SU-DHL-6 (cell line): ENCODE results near the gene STKLD1.
A peak's percentile ranks its signal among the peaks of the same experiment; 100 is the strongest.

Source experiments
- H2AFZ ChIP-seq: fragments of 200-600 bp; sonication (generic); 2 replicates; pipeline ENCODE4 v1.6.1; 2014; ENCODE audit warnings: low read depth, mild to moderate bottlenecking, moderate library complexity, mixed read lengths, antibody characterized with exemption, low read length; ENCODE audit not compliant: severe bottlenecking
- H3F3A ChIP-seq: fragments of 200-600 bp; shearing (Covaris generic); 2 replicates; pipeline ENCODE4 v1.6.0; 2016; ENCODE audit warnings: antibody characterized with exemption, mild to moderate bottlenecking; ENCODE audit not compliant: insufficient read depth
- H3K27ac ChIP-seq: fragments of 200-600 bp; sonication (generic); 2 replicates; pipeline ENCODE4 v1.5.1; 2016; ENCODE audit warnings: low read depth, mild to moderate bottlenecking, low read length, moderate library complexity, mixed read lengths
- H3K27me3 ChIP-seq: fragments of 200-600 bp; sonication (generic), shearing (Covaris generic); 2 replicates; pipeline ENCODE4 v1.6.0; 2014; ENCODE audit warnings: mild to moderate bottlenecking, low read length
- H3K36me3 ChIP-seq: fragments of 200-600 bp; sonication (generic); 2 replicates; pipeline ENCODE4 v1.6.1; 2014; ENCODE audit warnings: mild to moderate bottlenecking, low read length, mixed read lengths
- H3K4me2 ChIP-seq: fragments of 300-600, 200-600 bp; shearing (Covaris generic), sonication (generic); 2 replicates; pipeline ENCODE4 v1.6.0; 2014; ENCODE audit warnings: low read length, low read depth, mild to moderate bottlenecking; ENCODE audit not compliant: poor library complexity, severe bottlenecking
- H3K4me3 ChIP-seq: fragments of 200-600 bp; sonication (generic); 2 replicates; pipeline ENCODE4 v1.5.1; 2014; ENCODE audit warnings: antibody characterized with exemption, low read length, mild to moderate bottlenecking, mixed read lengths; ENCODE audit not compliant: insufficient read depth, poor library complexity, severe bottlenecking
- H3K79me2 ChIP-seq: fragments of 200-600 bp; sonication (generic); 2 replicates; pipeline ENCODE4 v1.6.1; 2014; ENCODE audit warnings: mild to moderate bottlenecking, low read length, moderate library complexity; ENCODE audit not compliant: insufficient read depth
- H3K9ac ChIP-seq: fragments of 200-600 bp; sonication (generic); 2 replicates; pipeline ENCODE4 v1.7.0; 2014; ENCODE audit warnings: mild to moderate bottlenecking, low read length
- H3K9me2 ChIP-seq: fragments of 200-600 bp; sonication (generic); replicated peaks from 2 replicates; pipeline ENCODE4 v1.6.1; 2014; ENCODE audit warnings: low read length; ENCODE audit not compliant: insufficient read depth
- H3K9me3 ChIP-seq: fragments of 200-600 bp; sonication (generic); 2 replicates; pipeline ENCODE4 v1.6.1; 2014; ENCODE audit warnings: low read length, mixed read lengths; ENCODE audit not compliant: insufficient read depth
- H4K20me1 ChIP-seq: fragments of 200-600 bp; sonication (generic); 2 replicates; pipeline ENCODE4 v1.6.1; 2014; ENCODE audit warnings: low read depth, mild to moderate bottlenecking, antibody characterized with exemption, low read length, moderate library complexity, mixed read lengths
- CTCF ChIP-seq: fragments of 200-600 bp; sonication (generic); IDR thresholded peaks from one replicate; pipeline ENCODE4 v1.5.1; 2017; ENCODE audit warnings: antibody characterized with exemption, mild to moderate bottlenecking, low read length, moderate library complexity; ENCODE audit not compliant: insufficient read depth, poor library complexity, severe bottlenecking
- EZH2phosphoT487 ChIP-seq: fragments of 200-600 bp; sonication (generic), shearing (Covaris generic); conservative IDR thresholded peaks from 2 replicates; pipeline ENCODE4 v1.6.1; 2018; ENCODE audit warnings: mild to moderate bottlenecking, antibody characterized with exemption, low read length, moderate library complexity, mixed read lengths

STKLD1 gene

GRCh38 chr9:133354766-133355165 is 21.4 kb upstream of the STKLD1 start:
- Histone ChIP-seq H3K27ac (no peak overlapping the region), H3K36me3 (peaks cover 22% of the 10 kb centered on the region), H3K4me3 (no peak overlapping the region), H3F3A (peaks cover 50% of the 10 kb centered on the region), H3K9ac (no peak overlapping the region), H4K20me1 (no peaks in the 10 kb centered on the region; the same call in 1 of the 2 replicates), H3K79me2 (peaks cover 13% of the 10 kb centered on the region; the same call in 1 of the 2 replicates), H2AFZ (no peak overlapping the region), H3K4me2 (peak overlapping the region; percentile 57), H3K27me3 (no peaks in the 10 kb centered on the region), H3K9me3 (no peaks in the 10 kb centered on the region), H3K9me2 (no peaks in the 10 kb centered on the region)
- no peak for TF ChIP-seq CTCF
- TF ChIP-seq EZH2phosphoT487 = no peak

GRCh38 chr9:133355881-133356357 is 20.2 kb upstream of the STKLD1 start:
- H3K4me3 ChIP-seq = peak overlapping the region; percentile 80
- peaks cover 40% of the 10 kb centered on the region for H3F3A ChIP-seq
- TF ChIP-seq CTCF (no peak), EZH2phosphoT487 (no peak)
- peak overlapping the region; percentile 13 for H3K27ac ChIP-seq
- peaks cover 8% of the 10 kb centered on the region; the same call in 1 of the 2 replicates for H3K79me2 ChIP-seq
- H3K9me2 ChIP-seq = no peaks in the 10 kb centered on the region
- peaks cover 10% of the 10 kb centered on the region for H3K36me3 ChIP-seq
- H4K20me1 ChIP-seq = no peaks in the 10 kb centered on the region
- no peaks in the 10 kb centered on the region for H3K9me3 ChIP-seq
- peak overlapping the region; percentile 57 for H3K4me2 ChIP-seq
- H3K27me3 ChIP-seq = no peaks in the 10 kb centered on the region
- no peak overlapping the region for H2AFZ ChIP-seq
- H3K9ac ChIP-seq = peak overlapping the region; percentile 85

GRCh38 chr9:133356391-133357091 is 19.6 kb upstream of the STKLD1 start, which contains the start of the genes SURF1 and SURF2:
SURF1 (minus strand) TSS chr9:133356487; CDS start chr9:133356453, 34 bp downstream.
SURF2 (plus strand) TSS chr9:133356550; CDS start chr9:133356593, 43 bp downstream.
- peak within 1 kb of the TSS; percentile 85 for H3K9ac ChIP-seq
- H3K36me3 ChIP-seq = peaks cover 5% of the 10 kb centered on the region
- H3F3A ChIP-seq = peaks cover 38% of the 10 kb centered on the region
- no peaks in the 10 kb centered on the region for H3K9me3 ChIP-seq
- H3K27me3 ChIP-seq = no peaks in the 10 kb centered on the region
- H3K79me2 ChIP-seq = peaks cover 8% of the 10 kb centered on the region; the same call in 1 of the 2 replicates
- peak within 1 kb of the TSS; percentile 86 for H3K4me2 ChIP-seq
- peak within 1 kb of the TSS; percentile 80 for H3K4me3 ChIP-seq
- no peak for TF ChIP-seq EZH2phosphoT487
- TF ChIP-seq CTCF = no peak
- peak within 1 kb of the TSS; percentile 13 for H3K27ac ChIP-seq
- no peaks in the 10 kb centered on the region for H4K20me1 ChIP-seq
- peak within 1 kb of the TSS; percentile 65 for H2AFZ ChIP-seq
- H3K9me2 ChIP-seq = no peaks in the 10 kb centered on the region
